ENCODE measurements around the gene CEP131.
"Not testable (repeated sequence)": the region's sequence is repeated elsewhere in the genome, so short reads cannot be mapped to it uniquely, and the experiment has no call there.

Gene CEP131

DNA sequence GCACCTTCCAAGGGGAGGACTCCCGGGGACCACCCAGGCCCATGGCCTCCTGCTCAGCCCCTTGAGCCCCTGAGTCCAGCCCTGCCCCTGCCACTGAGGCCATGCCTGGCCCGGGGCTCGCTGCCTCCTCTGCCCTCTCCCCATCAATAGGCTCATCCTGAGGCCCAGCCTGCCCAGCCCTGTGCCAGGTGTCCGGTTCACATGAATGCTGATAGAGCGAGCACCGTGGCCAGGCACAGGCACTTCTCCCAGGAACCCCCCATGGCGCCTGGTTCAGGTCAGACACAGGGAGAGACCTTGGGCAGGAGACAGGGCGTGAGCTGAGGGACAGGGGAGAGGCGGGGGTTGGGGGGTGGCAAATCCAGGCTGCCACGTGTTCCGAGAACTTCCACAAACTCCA, 60.3 kb downstream of the CEP131 start:
- no peak for DNase-seq

DNA sequence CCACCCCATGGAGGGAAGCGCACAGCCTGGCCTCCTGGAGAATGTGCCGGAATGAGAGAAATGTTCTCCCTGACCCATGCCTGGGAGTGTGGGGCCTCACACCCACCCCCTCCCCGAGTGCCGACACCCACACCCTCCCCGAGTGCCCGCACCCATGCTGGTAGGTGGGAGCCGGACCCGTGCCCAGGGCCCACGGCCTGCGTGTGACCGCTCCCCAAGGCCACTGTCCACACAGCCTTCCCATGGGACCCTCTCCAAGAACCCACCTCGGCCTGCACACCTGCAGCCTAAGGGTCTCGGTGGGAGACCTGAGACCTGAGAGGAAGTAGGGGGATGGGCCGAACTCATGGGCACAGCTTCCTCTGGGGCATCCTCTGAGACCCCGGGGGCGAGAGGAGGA, 60.8 kb downstream of the CEP131 start:
- DNase-seq, result no peak

DNA sequence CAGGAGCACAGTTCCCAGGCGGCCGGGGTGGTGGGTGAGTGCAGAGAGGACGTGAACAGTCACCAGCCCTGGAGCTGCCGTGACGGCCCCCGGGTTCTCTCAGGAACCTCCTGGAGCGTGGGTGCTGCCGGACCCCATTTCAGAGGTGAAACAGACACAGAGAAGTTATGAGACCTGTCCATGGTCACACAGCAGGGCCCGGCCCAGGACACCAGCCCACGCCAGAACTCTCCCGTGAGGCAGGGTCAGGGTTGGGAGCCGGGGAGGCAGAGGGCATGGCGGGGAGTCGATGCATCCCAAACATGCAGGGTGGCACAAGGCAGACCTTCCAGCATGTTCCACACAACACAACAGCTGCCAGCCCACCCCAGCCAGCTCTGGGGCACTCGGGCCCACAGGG, 61.2 kb downstream of the CEP131 start:
- DNase-seq, result no peak

DNA sequence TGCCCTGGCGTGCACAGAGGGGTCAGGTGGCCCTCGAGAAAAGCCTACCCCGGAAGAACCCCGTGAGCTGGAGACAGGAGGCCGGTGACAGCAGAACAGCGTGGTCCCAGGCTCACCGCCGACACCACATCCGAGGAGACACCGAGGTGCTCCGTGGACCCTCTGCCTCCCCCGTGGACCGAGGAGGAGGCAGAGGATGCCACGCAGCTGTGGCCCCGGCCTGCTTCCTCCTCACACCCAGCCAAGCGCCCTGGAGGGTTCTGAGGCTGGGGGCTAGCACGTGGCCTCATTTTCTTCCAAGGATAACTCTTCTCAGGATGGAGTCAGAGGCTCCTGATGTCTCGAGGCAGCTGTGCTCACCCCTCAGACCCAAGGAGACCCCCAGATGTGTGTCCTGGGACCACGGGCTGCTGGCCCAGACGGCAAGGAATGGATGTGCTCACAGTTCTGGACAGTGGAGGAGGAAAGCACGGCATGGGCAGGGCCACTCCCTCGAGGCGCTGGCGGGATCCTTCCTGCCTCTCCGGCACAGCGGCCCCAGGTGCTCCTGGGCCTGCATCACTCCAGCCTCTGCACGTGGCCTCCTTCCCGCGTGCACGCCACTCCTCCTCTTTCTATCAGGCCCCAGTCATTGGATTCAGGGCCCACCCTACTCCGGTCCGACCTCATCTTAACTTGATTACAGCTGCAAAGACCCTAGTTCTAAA, 61.9 kb downstream of the CEP131 start:
- DNase-seq, result no peak

DNA sequence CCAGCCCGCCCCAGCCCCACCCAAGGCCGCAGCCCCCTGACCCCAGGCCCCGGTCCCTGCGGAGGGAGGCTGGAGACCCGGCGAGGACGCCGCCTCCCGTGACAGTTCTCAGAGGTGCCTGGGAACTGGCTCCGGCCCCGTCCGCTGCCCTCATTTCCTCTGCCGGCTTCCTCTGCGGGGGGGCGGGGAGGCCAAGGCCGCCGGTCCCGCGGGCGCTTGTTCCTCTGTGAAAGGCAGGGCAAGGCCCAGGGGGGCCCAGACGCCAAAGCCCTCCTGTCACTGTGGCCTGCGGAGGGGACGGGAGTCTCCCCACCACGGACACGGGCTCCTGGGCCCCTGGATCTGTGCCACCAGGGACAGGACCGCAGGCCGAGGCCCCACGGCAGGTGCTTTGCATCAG, 62.5 kb downstream of the CEP131 start:
- no peak for DNase-seq

DNA sequence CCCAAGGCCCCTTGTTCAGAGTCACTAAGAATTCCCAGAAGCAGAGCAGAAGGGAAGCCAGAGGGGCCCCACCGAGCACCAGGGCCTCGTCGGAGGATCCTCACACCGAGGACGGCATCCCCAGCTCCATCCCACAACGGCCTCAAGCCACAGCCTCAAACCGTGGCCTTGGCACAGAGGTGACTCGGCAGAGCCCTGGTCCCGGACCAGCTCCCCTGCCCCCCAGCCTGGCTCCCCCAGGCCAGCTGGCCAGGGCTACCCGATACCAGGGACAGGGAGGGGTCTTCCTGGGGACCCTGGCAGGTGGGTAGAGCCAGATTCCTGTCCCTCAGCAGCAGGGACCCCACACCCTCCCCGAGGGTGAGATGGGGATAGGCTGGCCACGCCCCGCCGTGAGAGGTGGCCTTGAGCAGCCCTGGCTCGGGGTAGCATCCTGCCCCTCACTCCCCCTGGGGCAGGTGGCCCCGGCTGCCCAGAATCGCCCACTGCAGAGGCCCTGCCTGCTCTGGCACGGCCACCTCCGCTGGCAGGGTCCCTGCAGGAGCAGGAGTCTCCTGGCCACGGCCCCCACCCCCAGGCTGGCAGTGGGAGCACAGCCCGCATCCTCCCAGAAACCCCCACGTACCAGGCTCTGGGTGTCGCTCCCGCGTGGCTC, 63.0 kb downstream of the CEP131 start:
- no peak for DNase-seq

DNA sequence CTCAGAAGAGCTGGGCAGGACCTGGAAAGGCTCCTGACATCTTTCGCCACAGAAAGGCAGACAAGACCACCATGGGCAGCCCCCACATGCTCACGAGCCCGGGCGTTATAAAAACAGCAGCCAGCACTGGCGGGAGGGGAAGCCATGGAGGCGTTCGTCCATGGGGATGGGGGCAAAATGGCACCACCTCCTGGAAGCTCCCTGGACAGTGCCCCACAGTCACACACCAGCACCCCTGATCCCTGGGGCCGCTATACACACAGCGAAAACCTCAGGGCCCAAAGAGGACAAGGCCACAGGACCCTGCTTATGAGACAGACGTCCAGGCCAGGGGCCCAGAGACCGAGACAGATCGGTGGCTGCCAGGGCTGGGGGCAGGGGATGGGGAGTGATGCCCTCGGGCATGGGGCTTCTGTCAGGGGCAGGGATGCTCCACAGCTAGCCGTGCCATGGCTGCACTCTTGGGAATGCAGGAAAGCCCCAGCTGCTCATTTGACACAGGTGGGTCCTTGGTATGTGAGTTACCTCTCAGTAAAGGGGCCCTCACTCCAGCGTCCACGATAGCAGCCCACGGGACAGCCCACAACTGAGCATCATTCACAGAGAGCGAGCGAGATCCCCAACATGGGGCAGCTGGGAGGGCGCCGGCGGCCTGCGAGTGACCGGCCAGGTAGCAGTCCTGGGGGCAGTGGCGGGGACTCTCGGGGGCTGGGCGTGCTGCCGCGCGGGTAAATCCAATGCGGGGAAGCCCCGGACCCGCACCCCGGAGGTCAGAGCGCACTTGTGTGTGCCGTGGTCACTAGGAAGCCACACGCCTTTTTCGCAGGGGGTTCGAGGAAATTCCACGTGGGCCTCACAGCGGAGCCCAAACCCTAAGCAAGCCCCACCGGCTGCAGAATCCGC, 63.8 kb downstream of the CEP131 start:
- no peak for DNase-seq

DNA sequence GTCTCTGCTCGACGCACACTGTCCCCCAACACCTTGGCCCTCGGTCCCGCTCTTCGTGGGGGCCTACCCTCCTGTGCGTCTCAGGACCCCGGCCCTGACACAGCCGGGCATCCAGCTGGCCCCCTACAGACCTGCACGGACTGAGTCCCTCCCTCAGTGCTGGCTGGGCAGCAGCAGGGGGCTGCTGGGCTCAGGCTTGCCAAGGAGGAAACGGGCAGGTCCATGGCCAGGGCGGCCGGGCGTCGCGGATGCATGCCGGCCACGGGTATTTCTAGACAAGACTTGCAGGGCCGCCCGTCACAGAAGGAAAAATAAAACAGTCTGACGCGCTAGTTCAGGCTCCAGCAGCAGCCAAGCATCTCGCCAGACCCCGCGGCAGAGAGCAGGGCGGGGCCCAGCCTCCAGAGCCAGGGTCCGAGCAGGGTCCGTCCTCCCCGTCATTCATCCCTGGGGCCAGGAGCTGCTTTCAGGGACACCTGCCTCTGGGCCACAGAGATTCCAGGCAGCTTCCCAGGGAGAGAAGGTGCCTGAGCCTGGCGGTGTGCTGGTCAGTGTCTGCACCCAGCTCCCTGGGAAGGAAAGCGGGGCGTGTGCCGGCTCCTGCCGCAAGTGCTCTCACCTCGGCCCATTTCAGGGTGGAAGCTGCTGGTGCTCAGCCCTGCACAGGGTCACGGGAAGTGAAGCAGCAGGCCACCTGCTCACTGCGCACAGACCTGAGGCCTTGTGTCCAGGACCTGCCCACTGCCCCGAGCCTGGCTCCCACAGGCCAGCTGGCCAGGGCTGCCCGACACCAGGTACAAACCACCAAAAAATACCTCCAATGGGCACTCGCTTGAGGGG, 64.7 kb downstream of the CEP131 start:
- DNase-seq, result no peak

DNA sequence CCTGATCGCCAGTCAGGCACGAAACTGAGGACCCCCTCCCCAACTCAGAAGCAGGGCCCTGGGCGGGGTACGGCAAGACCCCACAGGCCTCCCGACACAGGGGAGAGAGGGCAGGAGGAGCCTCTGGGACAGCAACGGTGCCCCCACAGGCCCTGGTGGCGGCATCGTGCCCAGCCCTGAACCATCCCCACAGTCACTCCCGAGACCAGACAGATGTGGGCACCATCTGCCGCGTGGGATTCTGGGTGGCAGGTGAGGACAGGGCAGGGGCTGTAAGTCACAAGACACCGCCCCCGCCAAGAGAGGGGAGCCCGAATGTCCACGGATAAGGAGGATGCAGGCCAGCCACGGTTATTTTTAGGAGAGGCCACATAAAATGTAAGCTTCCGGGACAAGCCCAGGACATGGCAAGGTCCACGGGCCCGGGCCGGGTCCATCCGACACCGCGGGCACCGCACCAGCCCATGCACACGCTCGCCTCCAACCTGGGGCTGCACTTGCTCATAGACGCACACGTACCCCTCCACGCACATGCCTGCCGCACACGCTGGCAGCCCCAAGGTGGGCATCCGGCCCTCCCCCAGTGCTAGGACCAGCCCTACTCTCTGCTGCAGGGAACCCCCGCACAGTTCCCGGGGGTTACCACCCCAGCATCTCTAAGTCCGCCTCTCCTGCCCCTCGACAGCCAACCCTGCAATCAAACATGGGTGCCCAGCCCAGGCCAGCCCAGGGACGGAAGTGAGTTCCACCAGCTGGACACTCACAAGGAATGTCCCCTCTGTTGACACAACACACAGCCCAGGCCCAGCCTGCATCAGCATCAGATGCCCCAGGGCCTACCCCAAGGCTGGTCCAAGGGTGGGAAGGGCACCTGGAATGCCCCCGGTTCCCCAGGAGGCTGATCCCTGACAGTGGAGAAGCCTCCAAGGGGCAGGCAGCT, 65.6 kb downstream of the CEP131 start:
- no peak for DNase-seq

DNA sequence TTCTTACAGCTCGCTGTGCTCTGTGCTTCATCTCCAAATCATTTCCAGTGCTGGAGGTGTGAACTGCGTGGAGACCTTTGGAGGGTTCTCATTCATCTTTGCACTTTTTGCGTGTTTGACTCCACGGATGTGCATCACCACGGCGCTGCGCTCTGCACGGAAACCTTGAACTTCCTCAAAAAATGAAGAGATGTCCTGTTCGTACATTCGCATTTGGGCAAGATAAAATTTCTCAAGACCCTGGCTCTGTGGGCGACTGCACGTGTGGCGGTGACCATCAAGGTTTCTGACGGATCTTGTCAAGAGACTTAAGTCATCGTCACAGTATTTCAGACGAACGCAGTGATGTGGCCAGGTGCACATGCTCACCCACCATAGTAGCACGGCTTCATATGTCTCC, 67.8 kb downstream of the CEP131 start:
- no peak for DNase-seq

DNA sequence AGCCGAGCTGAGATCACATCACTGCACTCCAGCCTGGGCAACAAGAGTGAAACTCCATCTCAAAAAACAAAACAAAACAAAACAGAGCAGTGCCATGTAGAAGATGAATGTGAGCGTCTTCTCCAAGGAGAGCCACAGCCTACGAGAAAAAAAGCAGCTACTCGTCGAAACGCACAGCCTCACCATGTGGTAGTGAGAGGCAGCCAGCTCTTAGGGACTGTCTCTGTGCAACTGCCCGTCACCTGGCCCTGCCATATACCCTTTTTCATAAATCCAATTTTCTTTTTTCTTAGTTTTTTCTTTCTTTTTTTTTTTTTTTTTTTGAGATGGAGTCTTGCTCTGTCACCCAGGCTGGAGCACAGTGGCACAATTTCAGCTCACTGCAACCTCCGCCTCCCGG, 68.7 kb downstream of the CEP131 start:
- not testable (repeated sequence) for DNase-seq

DNA sequence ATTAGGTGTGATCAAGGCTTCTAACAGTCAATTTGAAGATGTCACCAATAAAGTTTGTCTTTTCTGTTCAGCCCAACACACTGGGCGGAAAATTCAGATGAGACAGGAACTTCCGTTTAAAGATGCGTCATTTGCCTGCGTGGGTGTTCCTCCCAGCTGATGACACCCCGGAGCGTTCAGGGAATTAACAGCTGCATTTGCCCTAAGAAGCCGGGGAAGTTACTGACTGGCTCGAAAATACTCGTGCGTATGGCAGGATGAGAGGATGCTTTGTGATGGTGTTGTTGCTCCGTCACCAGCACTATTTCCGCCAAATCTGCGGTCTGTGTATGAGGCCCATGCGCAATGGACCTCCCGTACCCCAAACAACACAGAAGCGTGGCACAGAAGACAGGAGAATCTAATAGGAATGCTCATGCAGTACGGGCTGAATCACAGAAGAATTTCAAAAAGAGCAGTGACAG, 69.4 kb downstream of the CEP131 start:
- DNase-seq, result no peak

DNA sequence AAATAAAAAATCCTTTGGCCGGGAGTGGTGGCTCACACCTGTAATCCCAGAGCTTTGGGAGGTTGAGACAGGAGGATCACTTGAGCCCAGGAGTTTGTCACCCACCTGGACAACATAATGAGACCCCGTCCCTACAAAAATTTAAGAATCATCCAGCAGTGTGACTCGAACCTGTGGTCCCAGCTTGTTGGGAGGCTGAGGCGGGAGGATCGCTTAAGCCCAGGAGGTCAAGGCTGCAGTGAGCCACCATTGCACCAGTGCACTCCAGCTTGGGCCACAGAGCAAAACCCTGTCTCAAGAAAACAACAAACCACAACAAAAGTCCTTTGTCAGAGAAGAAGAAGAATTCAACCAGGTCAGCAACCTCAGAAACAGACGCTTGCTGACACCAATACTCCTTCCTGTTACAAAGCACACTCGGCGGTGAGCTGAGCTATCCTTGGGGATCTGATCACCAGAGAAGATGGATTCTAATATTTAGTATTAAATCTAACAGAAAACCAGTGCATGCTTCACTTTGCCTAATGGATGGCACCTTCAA, 70.4 kb downstream of the CEP131 start:
- no peak for DNase-seq

DNA sequence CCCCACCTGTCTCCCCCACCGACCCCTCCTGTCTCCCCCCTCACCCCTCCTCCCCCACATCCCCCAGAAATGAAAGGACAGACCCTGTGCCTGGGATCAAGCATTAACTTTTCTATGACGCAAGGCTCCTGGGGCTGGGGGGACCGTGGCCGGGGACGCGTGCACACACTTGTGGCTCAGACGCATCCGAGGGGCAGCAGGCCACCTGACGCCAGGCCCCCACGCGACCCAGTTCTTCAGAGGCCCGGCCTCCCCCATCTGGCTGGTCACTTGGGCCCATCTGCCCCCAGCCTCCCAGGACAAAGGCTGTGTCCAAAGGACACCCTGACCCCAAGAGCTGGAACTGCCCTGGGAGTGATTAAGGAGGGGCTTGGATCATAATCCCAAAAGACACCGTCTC, 71.5 kb downstream of the CEP131 start:
- DNase-seq, result no peak

DNA sequence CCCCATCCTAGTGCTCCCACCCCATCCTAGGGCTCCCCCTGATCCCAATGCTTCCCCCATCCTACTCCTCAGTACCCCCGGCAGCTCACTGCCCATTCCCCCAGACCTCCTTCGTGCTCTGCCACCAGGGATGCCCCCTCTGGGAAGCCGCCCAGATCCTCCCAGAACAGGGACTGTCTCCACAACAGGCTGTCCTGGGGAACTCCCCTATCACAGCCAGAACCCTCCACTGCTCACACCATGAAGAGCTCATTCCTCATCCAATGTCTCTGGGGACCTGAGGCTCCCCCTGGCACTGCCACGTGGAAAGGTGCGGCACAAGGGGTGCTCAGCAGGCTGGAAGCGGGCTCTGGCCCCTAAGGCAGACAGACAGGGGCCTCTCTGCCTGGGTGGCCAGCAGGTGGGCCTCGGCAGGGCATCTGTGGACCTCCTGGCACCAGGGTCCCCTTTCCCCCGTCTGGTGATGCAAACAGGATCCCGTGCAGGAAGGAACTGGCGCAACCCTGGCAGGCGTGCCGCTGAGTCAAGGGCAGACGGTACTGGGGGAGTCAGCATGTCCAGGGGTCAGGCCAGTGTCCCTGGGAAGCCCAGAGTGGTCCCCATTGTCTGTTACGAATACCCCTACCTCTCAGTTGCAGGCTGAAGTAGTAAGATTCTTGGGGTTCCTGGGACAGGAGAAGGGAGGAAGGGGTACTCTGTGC, 72.2 kb downstream of the CEP131 start:
- DNase-seq, result no peak

DNA sequence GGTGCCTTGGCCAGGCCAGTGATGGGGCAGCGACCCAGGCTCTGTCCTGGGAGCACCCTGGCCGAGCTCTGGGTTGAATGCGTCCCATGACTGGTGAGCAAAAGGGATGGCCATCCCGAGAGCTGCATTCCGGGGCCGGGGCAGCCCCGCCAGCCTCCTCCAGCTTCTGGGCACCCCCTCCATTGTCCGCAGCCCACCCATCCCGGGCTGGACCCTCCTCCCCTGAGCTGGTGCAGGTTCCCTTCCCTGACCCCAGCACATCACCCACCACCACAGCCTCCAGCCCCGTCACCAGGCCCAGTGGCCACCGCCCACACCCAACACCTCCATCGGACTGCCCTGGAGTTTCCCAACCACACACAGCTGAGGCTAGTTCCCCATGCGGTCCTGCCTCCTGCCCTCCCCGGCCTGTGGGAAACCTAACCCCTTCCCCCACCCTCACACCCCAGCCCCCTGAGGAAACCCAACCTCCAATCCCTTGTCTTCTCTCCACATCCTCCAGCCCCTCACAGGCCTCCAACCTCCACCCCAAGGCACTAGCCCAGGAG, 73.7 kb downstream of the CEP131 start:
- DNase-seq, result no peak

DNA sequence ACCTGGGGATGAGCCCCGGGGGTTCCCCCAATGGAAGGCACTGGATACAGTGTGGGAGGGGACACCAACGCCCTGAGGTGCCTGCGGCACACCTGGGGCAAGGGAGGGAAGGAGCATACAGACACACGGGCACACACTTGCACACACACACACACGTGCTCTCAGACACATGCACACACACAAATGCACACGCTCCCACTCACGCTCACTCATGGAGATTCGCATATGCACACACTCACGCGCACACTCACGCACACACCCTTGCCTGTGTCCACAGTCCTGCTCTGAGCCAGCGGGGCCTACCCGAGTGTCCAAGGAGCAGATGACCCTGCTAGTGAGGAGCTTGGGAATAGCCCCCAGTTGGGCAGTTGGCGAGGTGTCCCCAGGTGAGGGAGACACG, 74.2 kb downstream of the CEP131 start:
- DNase-seq, result no peak

DNA sequence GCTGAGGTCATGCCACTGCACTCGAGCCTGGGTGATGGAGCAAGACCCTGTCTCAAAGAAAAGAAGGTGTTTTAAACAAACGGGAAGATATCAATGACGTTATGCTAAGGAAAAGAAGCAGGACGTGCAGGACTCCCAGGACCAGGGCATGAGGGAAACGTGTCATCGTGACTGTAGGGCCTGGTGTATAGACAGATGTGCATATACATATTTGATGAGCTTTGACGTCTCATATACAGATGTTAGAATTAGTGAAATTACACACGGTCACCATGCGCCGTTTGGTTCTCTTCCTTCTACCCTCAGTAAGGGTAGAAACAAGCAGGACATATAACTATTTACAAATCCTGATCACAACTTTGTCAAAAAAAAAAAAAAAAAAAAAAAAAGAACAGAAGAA, 75.1 kb downstream of the CEP131 start:
- DNase-seq, result no peak

DNA sequence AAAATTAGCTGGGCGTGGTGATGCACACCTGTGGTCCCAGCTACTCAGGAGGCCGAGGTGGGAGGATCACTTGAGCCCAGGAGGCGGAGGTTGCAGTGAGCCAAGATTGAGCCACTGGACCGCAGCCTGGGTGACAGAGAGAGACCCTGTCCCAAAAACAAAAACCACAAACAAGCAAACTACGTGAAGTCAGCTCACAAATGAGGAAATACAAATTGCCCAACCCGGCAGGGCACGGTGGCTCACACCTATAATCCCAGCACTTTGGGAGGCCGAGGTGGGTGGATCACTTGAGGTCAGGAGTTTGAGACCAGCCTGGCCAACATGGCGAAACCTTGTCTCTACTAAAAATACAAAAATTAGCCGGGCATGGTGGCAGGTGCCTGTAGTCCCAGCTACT, 76.6 kb downstream of the CEP131 start:
- DNase-seq, result not testable (repeated sequence)

DNA sequence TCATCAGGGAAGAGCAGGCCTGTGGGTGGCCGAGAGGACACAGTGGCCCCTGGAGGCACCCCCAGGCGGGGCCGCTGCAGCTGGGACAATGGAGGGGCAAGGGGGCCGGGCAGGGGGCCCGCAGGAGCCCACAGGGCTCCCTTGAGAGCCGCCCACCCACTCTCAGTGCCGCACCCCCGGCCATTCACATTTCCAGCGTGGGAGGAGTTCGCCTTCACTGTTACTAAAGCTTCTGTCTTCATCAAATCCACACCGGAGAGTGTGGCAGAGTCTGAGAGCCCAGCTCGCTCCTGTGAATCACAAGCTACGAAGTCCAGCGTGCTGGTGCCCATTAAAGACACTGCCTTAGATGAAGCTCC, 78.4 kb downstream of the CEP131 start:
- DNase-seq, result no peak

Measured in effector CD8-positive, alpha-beta T cell (primary cell).